Measurements from ENCODE around the gene IL19. TPM values are rescaled to one million over a fixed set of nuclear protein-coding genes. Genes with fewer than 3 reads are reported as not detected.

IL19 gene
- total RNA-seq, 2 experiments from 2014 or later: not detected

DNA sequence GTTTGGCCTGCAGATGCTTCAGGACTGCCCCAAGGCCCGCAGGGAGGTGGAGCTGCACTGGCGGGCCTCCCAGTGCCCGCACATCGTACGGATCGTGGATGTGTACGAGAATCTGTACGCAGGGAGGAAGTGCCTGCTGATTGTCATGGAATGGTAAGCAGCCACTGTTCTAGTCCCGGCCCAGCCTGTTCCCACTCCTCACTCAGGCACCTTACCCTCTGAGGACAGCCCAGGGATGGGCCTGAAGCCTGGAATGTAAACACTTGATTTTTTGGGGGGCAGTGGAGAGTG lies 41.9 kb upstream of the IL19 start:
- H3K4me2 ChIP-seq (ENCODE audit: low read length): no peak overlapping the region
- peaks cover 13% of the 10 kb centered on the region for H3K4me1 ChIP-seq (ENCODE audit: insufficient read depth, low read length, poor library complexity, severe bottlenecking)
- H4K20me1 ChIP-seq (ENCODE audit: insufficient read depth, low read length): peaks cover 4% of the 10 kb centered on the region; the same call in 1 of the 2 replicates
- H3K4me3 ChIP-seq (ENCODE audit: low read depth, low read length, poor library complexity, severe bottlenecking): no peak overlapping the region
- no peak overlapping the region for H2AFZ ChIP-seq (ENCODE audit: low read length)
- no peaks in the 10 kb centered on the region for H3K9me3 ChIP-seq (ENCODE audit: low read length)
- BruUV-seq (replicated peaks): no TSS peak
- POLR2A ChIA-PET: no interaction called here
- H3K27ac ChIP-seq (ENCODE audit: low read depth, low read length, poor library complexity, severe bottlenecking): no peak overlapping the region
- CTCF ChIA-PET (ENCODE audit: unreplicated experiment): no interaction called here
- no peaks in the 10 kb centered on the region for H3K79me2 ChIP-seq (ENCODE audit: insufficient read depth, low read depth, low read length)
- H3K9me2 ChIP-seq (ENCODE audit: insufficient read depth, low read length): no peaks in the 10 kb centered on the region
- TF ChIP-seq CTCF (conservative IDR thresholded peaks at IDR 0.05; ENCODE audit: low read length) (no peak), EZH2phosphoT487 (IDR thresholded peaks at IDR 0.05; ENCODE audit: borderline replicate concordance, low read depth, low read length) (no peak)
- no peaks in the 10 kb centered on the region for H3K36me3 ChIP-seq (ENCODE audit: insufficient read depth, low read length)
- intact Hi-C loops (cut with micrococcal nuclease; ENCODE audit: unreplicated experiment): no loop called here
- DNase-seq (ENCODE audit: low spot score): no peak

DNA sequence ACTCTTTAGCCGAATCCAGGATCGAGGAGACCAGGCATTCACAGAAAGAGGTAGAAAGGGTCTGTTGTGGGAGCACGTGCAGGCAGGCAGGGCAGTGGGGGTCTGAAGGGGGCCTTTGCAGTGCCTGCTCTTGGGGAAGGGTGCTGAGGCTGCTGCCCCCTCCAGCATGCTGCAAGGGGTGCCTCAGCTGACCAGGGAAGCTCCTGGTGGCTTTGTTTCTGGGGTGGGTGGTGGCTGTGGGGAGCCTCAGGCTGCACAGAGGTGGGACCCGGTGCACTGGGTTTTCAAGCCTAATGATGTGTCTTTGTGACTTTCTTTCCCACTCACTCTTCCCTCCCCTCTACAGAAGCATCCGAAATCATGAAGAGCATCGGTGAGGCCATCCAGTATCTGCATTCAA lies 41.5 kb upstream of the IL19 start:
- ChIA-PET POLR2A (no interaction called here), CTCF (ENCODE audit: unreplicated experiment) (no interaction called here)
- TF ChIP-seq EZH2phosphoT487 (IDR thresholded peaks at IDR 0.05; ENCODE audit: borderline replicate concordance, low read depth, low read length) (no peak), CTCF (conservative IDR thresholded peaks at IDR 0.05; ENCODE audit: low read length) (no peak)
- Histone ChIP-seq H3K9me2 (ENCODE audit: insufficient read depth, low read length) (no peaks in the 10 kb centered on the region), H3K79me2 (ENCODE audit: insufficient read depth, low read depth, low read length) (no peaks in the 10 kb centered on the region), H3K4me2 (ENCODE audit: low read length) (no peak overlapping the region), H3K4me3 (ENCODE audit: low read depth, low read length, poor library complexity, severe bottlenecking) (no peak overlapping the region), H3K27ac (ENCODE audit: low read depth, low read length, poor library complexity, severe bottlenecking) (no peak overlapping the region), H3K36me3 (ENCODE audit: insufficient read depth, low read length) (no peaks in the 10 kb centered on the region), H4K20me1 (ENCODE audit: insufficient read depth, low read length) (peaks cover 4% of the 10 kb centered on the region; the same call in 1 of the 2 replicates), H2AFZ (ENCODE audit: low read length) (no peak overlapping the region), H3K9me3 (ENCODE audit: low read length) (no peaks in the 10 kb centered on the region), H3K4me1 (ENCODE audit: insufficient read depth, low read length, poor library complexity, severe bottlenecking) (peaks cover 13% of the 10 kb centered on the region)
- no peak for DNase-seq (ENCODE audit: low spot score)
- BruUV-seq (replicated peaks): no TSS peak
- intact Hi-C loops (cut with micrococcal nuclease; ENCODE audit: unreplicated experiment): no loop called here

DNA sequence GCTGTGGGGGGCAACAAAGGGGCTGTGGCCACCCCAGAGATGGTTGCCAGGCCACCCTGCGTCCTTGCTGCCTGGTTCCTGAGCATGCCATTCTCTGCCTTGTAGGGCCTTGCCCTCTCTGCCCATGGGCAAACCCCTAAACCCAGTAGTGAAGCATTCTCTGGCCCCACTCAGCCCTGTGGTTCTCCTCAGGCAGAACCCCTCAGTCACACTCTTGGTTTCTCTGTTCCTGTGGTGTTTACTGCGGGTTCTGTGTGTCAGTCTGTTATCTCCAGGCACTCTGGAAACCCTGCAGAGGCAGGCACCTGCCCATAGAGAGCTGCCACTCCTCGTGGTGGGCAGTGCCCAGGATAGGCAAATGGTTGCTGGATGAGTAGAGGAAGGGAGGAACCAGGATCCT lies 41.1 kb upstream of the IL19 start:
- no peak for DNase-seq (ENCODE audit: low spot score)
- Histone ChIP-seq H2AFZ (ENCODE audit: low read length) (no peak overlapping the region), H3K4me3 (ENCODE audit: low read depth, low read length, poor library complexity, severe bottlenecking) (no peak overlapping the region), H3K27ac (ENCODE audit: low read depth, low read length, poor library complexity, severe bottlenecking) (no peak overlapping the region), H3K9me2 (ENCODE audit: insufficient read depth, low read length) (no peaks in the 10 kb centered on the region), H4K20me1 (ENCODE audit: insufficient read depth, low read length) (peaks cover 4% of the 10 kb centered on the region; the same call in 1 of the 2 replicates), H3K4me1 (ENCODE audit: insufficient read depth, low read length, poor library complexity, severe bottlenecking) (peaks cover 13% of the 10 kb centered on the region), H3K9me3 (ENCODE audit: low read length) (no peaks in the 10 kb centered on the region), H3K36me3 (ENCODE audit: insufficient read depth, low read length) (no peaks in the 10 kb centered on the region), H3K4me2 (ENCODE audit: low read length) (no peak overlapping the region), H3K79me2 (ENCODE audit: insufficient read depth, low read depth, low read length) (no peaks in the 10 kb centered on the region)
- no peak for TF ChIP-seq EZH2phosphoT487 (IDR thresholded peaks at IDR 0.05; ENCODE audit: borderline replicate concordance, low read depth, low read length)
- no peak for TF ChIP-seq CTCF (conservative IDR thresholded peaks at IDR 0.05; ENCODE audit: low read length)
- ChIA-PET CTCF (ENCODE audit: unreplicated experiment) (no interaction called here), POLR2A (interaction anchor here (0.6 kb wide), 1 partner anchor 209 kb away, joined by 3 read pairs; no protein-coding TSS in a partner anchor)
- no TSS peak for BruUV-seq (replicated peaks)
- intact Hi-C loops (cut with micrococcal nuclease; ENCODE audit: unreplicated experiment): no loop called here

Data from OCI-LY7 (cell line).